Prostate gland (tissue), 2 donors: ENCODE results near the gene TPD52L1. TPM values are rescaled to one million over a fixed set of nuclear protein-coding genes. Genes with fewer than 3 reads are reported as not detected.

ENCODE experiments used
- DNase-seq: peaks from one replicate; pipeline ENCODE4 v3.0.0-alpha.2; 2019; ENCODE audit warnings: low spot score
- H3K27ac ChIP-seq, 2 donors: fragments of 200-600 bp; sonication (generic); 2 replicates each; pipeline ENCODE4 v1.5.1; 2017 to 2019
- H3K27me3 ChIP-seq: fragments of 200-600 bp; sonication (generic); replicated peaks from 2 replicates; pipeline ENCODE4 v1.5.1; 2019; ENCODE audit not compliant: insufficient read depth
- H3K36me3 ChIP-seq, 2 donors: fragments of 200-600 bp; sonication (generic); 1 replicate in 1 of 2; 2 replicates in 1 of 2; pipeline versions ENCODE4 v1.5.1 to v1.8.1; 2017 to 2019
- H3K4me1 ChIP-seq: fragments of 200-600 bp; sonication (generic); replicated peaks from 2 replicates; pipeline ENCODE4 v1.5.1; 2019
- H3K4me3 ChIP-seq, 2 donors: fragments of 200-600 bp; sonication (generic); 2 replicates each; pipeline ENCODE4 v1.5.1; 2017 to 2019
- H3K9me3 ChIP-seq: fragments of 200-600 bp; sonication (generic); 2 replicates; pipeline ENCODE4 v1.5.1; 2017
- CTCF ChIP-seq, 4 experiments: fragments of 200-600 bp in 2 of 4; fragments of 450-650 bp in 2 of 4; sonication (generic) in 2 of 4; IDR thresholded peaks; 1 replicate in 3 of 4; 2 replicates in 1 of 4; pipeline ENCODE4 v1.5.1; 2016 to 2019; ENCODE audit warnings: antibody characterized with exemption in 4 of 4, mild to moderate bottlenecking in 2 of 4, moderate library complexity in 2 of 4
- POLR2A ChIP-seq: fragments of 450-650 bp; IDR thresholded peaks from one replicate; pipeline ENCODE4 v1.6.1; 2016; ENCODE audit warnings: antibody characterized with exemption, mild to moderate bottlenecking
- POLR2AphosphoS5 ChIP-seq: sonication (generic); formaldehyde crosslinking; IDR thresholded peaks from one replicate; pipeline ENCODE4 v1.6.1; 2017; ENCODE audit warnings: antibody characterized with exemption
- WGBS: methylation state at CpG from one replicate; pipeline ENCODE4 v1.1.5; 2018; 5-methylcytosine and 5-hydroxymethylcytosine counted together
- intact Hi-C: fragments of 100-400 bp; cut with DNase I; formaldehyde crosslinking; loops from one replicate; pipeline ENCODE4 v1.14.2; 2022
- total RNA-seq, 2 donors: library from RNA; depleted of rRNA; stranded (reverse); fragments of >200 nt; gene quantifications; one replicate each; pipeline ENCODE4 v1.1.0, GENCODE V29; 2016

Gene TPD52L1
- total RNA-seq, 2 donors from 2014 or later = 63.9 to 105 TPM

- WGBS = 94% methylated on average over 1 of the region's 1 CpG
Measured at GRCh38 chr6:125206389-125206788, 52.8 kb downstream of the TPD52L1 start.

GRCh38 chr6:125207956-125208355 is 54.4 kb downstream of the TPD52L1 start:
- no peaks in the 10 kb centered on the region for H3K36me3 ChIP-seq
- intact Hi-C loops = no loop called here
- H3K4me1 ChIP-seq = no peaks in the 10 kb centered on the region
- no peak overlapping the region for H3K4me3 ChIP-seq
- TF ChIP-seq POLR2AphosphoS5 (no peak), POLR2A (no peak), CTCF (IDR thresholded peaks at IDR 0.05) (no peak)
- 68% methylated on average over 1 of the region's 1 CpG for WGBS
- no peaks in the 10 kb centered on the region for H3K27me3 ChIP-seq
- H3K9me3 ChIP-seq = no peaks in the 10 kb centered on the region
- no peak for DNase-seq
- no peak overlapping the region for H3K27ac ChIP-seq

More at GRCh38 chr6:125206389-125206788, 52.8 kb downstream of the TPD52L1 start:
- intact Hi-C loops = no loop called here
- no peak for TF ChIP-seq CTCF (IDR thresholded peaks at IDR 0.05)
- TF ChIP-seq POLR2AphosphoS5 = no peak
- TF ChIP-seq POLR2A = no peak
- no peak for DNase-seq
- no peaks in the 10 kb centered on the region for H3K9me3 ChIP-seq
- H3K4me3 ChIP-seq = no peak overlapping the region
- H3K27ac ChIP-seq = no peak overlapping the region
- H3K27me3 ChIP-seq = no peaks in the 10 kb centered on the region
- no peaks in the 10 kb centered on the region for H3K4me1 ChIP-seq
- H3K36me3 ChIP-seq = no peaks in the 10 kb centered on the region

DNA sequence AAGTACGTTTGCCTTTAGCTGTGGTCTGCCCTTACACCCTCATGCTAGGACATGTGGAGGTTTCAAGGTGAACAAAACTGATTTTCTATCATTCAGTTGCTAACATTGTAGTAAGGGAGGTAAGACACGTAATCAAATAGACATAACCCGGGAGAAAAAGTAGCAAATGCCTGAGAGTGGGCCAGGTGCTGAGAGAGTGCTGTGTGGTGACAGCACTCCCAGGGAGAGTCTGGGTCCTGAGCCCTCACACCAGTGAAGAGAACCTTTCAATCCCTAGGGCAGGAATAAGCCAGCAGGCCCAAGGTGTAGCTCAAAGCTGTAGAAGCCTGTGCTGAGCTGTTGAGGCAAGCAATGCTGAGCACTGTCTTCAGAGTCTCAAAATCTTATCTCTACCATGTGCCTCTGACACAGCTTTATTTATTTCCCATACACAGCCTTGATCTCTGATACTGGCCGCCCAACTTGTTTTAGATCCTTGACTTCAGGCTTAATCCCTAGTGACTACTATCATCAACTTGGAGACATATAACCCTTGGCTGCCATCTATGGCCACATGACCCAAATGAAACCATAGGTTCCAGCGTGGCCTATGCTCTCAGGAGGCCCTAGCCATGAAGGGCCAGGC is 55.2 kb downstream of the TPD52L1 start:
- no peak for DNase-seq
- H3K27ac ChIP-seq = no peak overlapping the region
- WGBS = 96% methylated on average over 5 of the region's 5 CpGs

GRCh38 chr6:125210667-125211066 is 57.1 kb downstream of the TPD52L1 start:
- TF ChIP-seq POLR2A = no peak
- no peak for TF ChIP-seq POLR2AphosphoS5
- TF ChIP-seq CTCF (IDR thresholded peaks at IDR 0.05) = no peak
- Histone ChIP-seq H3K9me3 (no peaks in the 10 kb centered on the region), H3K27me3 (no peaks in the 10 kb centered on the region), H3K4me3 (no peak overlapping the region), H3K36me3 (no peaks in the 10 kb centered on the region), H3K27ac (no peak overlapping the region), H3K4me1 (no peaks in the 10 kb centered on the region)
- 98% methylated on average over 3 of the region's 3 CpGs for WGBS
- intact Hi-C loops = no loop called here
- no peak for DNase-seq

More for the DNA sequence above, 55.2 kb downstream of the TPD52L1 start:
- Histone ChIP-seq H3K4me3 (no peak overlapping the region), H3K27me3 (no peaks in the 10 kb centered on the region), H3K36me3 (no peaks in the 10 kb centered on the region), H3K4me1 (no peaks in the 10 kb centered on the region), H3K9me3 (no peaks in the 10 kb centered on the region)
- intact Hi-C loops = no loop called here
- TF ChIP-seq POLR2A (no peak), POLR2AphosphoS5 (no peak), CTCF (IDR thresholded peaks at IDR 0.05) (no peak)

GRCh38 chr6:125211352-125211751 is 57.8 kb downstream of the TPD52L1 start:
- H3K4me1 ChIP-seq = no peaks in the 10 kb centered on the region
- H3K27ac ChIP-seq = no peak overlapping the region
- DNase-seq = no peak
- H3K27me3 ChIP-seq = no peaks in the 10 kb centered on the region
- 93% methylated on average over 6 of the region's 6 CpGs for WGBS
- intact Hi-C loops = no loop called here
- TF ChIP-seq POLR2A (no peak), CTCF (IDR thresholded peaks at IDR 0.05) (no peak), POLR2AphosphoS5 (no peak)
- no peak overlapping the region for H3K4me3 ChIP-seq
- no peaks in the 10 kb centered on the region for H3K36me3 ChIP-seq
- no peaks in the 10 kb centered on the region for H3K9me3 ChIP-seq
